ENCODE measurements around the gene FHL3. TPM values are rescaled to one million over a fixed set of nuclear protein-coding genes. Genes with fewer than 3 reads are reported as not detected.
"Not testable (repeated sequence)": the region's sequence is repeated elsewhere in the genome, so short reads cannot be mapped to it uniquely, and the experiment has no call there.

FHL3 gene
- total RNA-seq, 2 donors from 2014 or later, result 3.6 to 4.9 TPM

DNA sequence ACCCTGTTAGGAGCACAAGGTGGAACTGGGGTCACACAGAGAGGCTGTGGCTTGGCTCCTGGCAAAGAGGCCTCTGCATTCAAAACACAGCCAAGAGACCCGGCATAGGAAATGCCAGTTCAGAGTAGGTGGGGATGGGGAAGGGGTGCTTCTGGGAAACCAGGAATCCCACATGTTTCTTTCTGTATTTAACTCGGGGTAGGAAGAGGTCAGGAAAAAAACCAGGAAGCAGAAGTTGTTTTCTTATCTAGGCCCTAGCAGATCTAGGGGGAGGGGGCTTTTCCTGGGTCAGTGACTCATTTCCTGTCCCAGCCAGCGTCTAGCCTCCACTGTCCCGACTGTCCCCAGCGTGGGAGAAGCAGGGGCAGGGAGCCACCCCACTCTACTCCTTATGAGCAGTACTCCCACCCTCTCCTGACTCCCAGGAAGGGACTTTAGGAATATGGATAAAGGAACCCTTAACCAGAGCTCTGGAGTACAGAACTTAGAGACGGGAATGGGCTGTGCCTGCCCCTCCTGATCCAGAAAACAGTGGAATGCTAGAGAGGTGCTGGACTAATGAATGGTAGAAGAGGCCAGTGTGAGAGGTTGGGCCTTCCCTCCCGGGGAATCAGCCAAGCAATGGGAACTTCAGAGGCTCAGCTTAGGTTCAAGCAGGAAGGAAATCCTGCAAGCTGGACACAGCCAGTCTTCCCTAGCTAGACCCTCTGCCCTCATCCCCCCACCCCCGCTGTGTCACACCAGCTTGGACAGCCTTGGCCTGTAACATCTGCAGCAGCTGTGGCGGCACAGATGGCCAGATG is 5.7 kb downstream of the FHL3 start:
- peaks cover 20% of the 10 kb centered on the region for H3K4me1 Mint-ChIP-seq
- peaks cover 16% of the 10 kb centered on the region for H3K27me3 Mint-ChIP-seq
- H3K9me3 ChIP-seq (ENCODE audit: control insufficient read depth, low read length, poor library complexity, severe bottlenecking), result no peaks in the 10 kb centered on the region
- no peak for ATAC-seq
- no peak overlapping the region for H3K4me3 Mint-ChIP-seq
- no peak for DNase-seq
- H3K27ac Mint-ChIP-seq, result no peak overlapping the region
- peaks cover 6% of the 10 kb centered on the region for H3K36me3 Mint-ChIP-seq (ENCODE audit: low read depth)

DNA sequence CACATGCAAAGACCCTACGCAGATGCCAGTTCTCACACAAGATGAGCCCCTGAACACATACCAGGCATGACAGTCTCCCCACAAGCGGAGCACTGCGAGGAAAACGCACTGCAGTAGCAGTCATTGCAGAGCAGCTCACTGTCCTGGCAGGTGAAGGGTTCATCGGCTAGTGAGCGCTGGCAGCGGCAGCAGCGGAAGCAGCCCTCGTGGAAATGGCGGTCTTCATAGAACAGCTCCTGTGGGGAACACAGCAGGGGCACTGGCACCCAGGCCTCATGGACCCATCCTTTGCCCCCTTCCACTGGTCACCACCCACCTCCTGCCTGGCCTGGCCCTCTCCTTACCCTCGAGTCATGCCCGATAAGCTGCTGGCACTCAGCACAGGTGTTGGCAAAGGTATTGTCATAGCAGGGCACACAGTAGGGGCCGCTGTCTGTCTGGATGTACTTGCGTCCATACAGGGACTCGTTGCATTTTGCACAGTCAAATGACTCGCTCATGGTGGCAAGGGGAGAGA is 6.3 kb downstream of the FHL3 start:
- DNase-seq, result no peak
- no peaks in the 10 kb centered on the region for H3K9me3 ChIP-seq (ENCODE audit: control insufficient read depth, low read length, poor library complexity, severe bottlenecking)
- Mint-ChIP-seq H3K27me3 (peaks cover 9% of the 10 kb centered on the region), H3K27ac (peak overlapping the region; percentile 2), H3K4me3 (no peak overlapping the region), H3K36me3 (ENCODE audit: low read depth) (peaks cover 4% of the 10 kb centered on the region), H3K4me1 (peaks cover 17% of the 10 kb centered on the region)
- no peak for ATAC-seq

DNA sequence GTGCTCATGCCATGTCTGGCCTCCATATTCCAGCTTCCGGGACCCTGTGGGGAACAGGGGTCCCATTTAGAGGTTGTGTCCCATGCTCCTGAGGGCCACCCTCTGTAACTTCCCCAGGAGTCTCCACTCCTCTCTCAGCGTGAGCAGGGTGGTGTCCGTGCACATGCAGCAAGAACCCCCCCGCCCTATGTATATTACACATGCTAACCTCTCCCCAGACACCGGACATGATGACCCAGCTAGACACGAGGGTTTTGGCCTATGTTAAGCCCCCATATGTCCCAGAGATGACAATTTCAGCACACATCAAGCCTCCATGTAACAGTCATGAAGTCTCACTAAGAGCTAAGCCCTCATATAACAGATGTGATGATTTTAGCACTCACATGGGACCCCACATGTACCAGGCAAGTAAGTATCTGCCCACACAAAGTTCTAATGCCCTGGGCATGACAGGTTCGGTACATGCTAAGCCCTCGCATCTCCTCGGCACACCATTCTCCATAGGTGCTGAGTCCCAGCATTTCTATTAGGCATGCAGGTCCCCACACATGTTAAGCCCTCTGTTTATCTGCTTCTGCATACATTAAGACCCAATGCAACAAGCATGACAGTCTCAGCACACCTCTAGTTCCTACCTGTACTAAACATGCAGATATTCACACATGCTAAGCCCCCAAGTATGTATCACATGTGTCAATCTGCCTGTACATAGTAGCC is 7.1 kb downstream of the FHL3 start:
- H3K4me1 Mint-ChIP-seq, result peaks cover 17% of the 10 kb centered on the region
- ATAC-seq (no peak), DNase-seq (no peak)
- H3K36me3 Mint-ChIP-seq (ENCODE audit: low read depth), result peaks cover 4% of the 10 kb centered on the region
- peaks cover 4% of the 10 kb centered on the region for H3K27me3 Mint-ChIP-seq
- no peaks in the 10 kb centered on the region for H3K9me3 ChIP-seq (ENCODE audit: control insufficient read depth, low read length, poor library complexity, severe bottlenecking)
- no peak overlapping the region for H3K4me3 Mint-ChIP-seq
- H3K27ac Mint-ChIP-seq, result peak overlapping the region; percentile 2

DNA sequence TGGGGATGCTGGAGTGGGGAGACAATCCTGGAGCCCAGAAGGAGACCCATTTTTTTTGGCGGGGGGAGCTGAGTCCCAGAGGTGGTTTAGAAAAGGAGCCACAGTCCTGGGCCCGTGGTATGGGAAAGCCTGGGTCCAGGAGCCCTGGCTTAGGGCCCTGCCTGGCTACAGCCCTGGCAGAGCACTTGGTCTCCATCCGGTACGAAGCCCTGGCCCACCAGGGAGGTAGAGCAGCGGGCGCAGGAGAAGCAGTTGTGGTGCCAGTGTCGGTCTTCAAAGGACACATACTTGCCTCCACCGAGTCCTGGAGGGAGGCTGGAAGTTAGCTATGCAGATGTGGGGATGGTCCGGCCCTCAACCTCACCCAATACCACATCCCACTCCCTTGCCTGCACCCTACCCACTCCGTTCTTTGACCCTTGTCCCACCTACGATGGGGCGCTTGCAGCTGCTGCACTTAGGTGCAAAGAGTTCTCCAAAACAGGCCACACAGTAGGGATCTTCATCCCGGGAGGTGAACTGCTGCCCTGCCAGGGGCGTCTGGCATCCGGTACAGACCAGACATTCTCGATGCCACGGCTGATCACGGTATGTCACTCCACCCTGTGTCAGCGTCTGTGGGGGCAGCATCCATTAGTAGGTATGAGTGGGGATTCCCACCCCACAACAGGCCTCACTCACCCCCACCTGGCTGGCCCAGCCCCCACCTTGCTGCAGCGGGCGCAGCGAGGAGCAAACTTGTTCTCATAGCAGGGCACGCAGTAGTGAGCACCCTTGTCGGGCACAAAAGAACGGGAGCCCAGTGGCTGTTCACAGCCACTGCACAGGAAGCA is 7.8 kb downstream of the FHL3 start:
- DNase-seq (no peak), ATAC-seq (no peak)
- H3K4me3 Mint-ChIP-seq, result peak overlapping the region; percentile 31
- H3K27me3 Mint-ChIP-seq, result peaks cover 4% of the 10 kb centered on the region
- H3K4me1 Mint-ChIP-seq, result peaks cover 17% of the 10 kb centered on the region
- H3K27ac Mint-ChIP-seq, result peak overlapping the region; percentile 34
- no peaks in the 10 kb centered on the region for H3K9me3 ChIP-seq (ENCODE audit: control insufficient read depth, low read length, poor library complexity, severe bottlenecking)
- peaks cover 4% of the 10 kb centered on the region for H3K36me3 Mint-ChIP-seq (ENCODE audit: low read depth)

DNA sequence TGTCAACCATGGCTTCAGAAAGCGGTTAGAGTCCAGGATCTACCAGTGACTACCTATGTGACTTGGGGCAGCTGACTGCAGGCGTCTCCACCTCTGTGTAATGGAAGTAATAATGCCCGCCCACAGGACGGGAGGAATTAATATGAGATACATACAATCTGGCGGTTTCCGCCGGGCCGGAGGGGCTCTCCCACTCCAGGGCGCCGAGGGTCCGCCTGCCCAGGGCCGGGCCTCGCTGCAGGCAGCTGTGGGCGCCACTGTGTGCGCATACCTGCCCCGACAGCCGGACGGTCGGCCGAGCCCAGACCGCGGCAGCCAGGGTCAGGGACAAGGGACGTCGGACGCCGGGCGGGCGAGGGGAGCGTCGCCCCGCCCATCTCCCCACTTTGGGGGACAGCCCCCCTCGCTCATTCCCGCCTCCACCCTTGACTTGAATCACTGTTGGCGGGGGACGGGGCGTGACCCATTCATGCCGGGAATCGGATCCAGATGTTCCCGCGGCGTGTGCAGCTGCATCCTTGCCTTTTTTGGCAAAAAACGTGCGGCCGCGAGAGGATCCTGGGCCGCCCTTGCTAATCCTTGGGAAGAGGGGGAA is 9.5 kb downstream of the FHL3 start:
- no peak overlapping the region for H3K27ac Mint-ChIP-seq
- H3K4me3 Mint-ChIP-seq, result peak overlapping the region; percentile 82
- DNase-seq (no peak), ATAC-seq (peak; percentile 63)
- H3K36me3 Mint-ChIP-seq (ENCODE audit: low read depth), result peaks cover 4% of the 10 kb centered on the region
- peaks cover 4% of the 10 kb centered on the region for H3K27me3 Mint-ChIP-seq
- H3K4me1 Mint-ChIP-seq, result peaks cover 15% of the 10 kb centered on the region
- H3K9me3 ChIP-seq (ENCODE audit: control insufficient read depth, low read length, poor library complexity, severe bottlenecking), result no peaks in the 10 kb centered on the region

DNA sequence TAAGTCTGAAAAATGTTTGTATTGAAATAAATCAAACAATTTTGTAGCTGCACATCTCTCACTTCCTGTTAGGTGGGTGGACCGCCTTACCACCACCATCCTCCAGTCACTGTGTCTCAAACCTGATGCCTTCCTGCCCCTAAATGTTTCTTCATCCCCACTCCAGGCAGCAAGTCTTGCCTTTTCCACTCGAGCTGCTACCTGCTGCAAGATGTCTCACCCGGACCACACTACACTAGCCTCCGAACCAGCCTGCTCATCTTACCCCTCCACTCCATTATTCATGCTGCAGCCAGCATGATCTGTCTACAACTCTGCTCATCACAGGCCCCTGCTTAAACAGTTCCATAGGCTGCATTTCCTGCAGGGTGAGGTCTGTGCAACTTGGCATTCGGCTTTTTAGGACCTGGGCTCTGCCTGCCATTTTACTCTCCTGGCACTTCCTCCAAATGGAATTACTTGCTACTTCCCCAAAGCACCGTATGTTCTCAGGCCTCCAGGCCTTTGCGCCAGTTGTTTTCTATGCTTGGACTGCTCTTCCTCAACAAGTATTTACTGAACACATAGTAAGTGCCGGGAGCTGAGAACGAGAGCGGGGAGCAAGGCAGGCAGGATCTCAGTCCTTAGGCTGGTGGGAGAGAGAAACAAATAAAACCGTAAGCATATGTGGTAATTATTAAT is 10.3 kb downstream of the FHL3 start:
- peaks cover 5% of the 10 kb centered on the region for H3K36me3 Mint-ChIP-seq (ENCODE audit: low read depth)
- H3K4me1 Mint-ChIP-seq, result peaks cover 18% of the 10 kb centered on the region
- DNase-seq (no peak), ATAC-seq (peak; percentile 9)
- H3K27me3 Mint-ChIP-seq, result peaks cover 4% of the 10 kb centered on the region
- H3K9me3 ChIP-seq (ENCODE audit: control insufficient read depth, low read length, poor library complexity, severe bottlenecking), result no peaks in the 10 kb centered on the region
- no peak overlapping the region for H3K27ac Mint-ChIP-seq
- peak overlapping the region; percentile 82 for H3K4me3 Mint-ChIP-seq

DNA sequence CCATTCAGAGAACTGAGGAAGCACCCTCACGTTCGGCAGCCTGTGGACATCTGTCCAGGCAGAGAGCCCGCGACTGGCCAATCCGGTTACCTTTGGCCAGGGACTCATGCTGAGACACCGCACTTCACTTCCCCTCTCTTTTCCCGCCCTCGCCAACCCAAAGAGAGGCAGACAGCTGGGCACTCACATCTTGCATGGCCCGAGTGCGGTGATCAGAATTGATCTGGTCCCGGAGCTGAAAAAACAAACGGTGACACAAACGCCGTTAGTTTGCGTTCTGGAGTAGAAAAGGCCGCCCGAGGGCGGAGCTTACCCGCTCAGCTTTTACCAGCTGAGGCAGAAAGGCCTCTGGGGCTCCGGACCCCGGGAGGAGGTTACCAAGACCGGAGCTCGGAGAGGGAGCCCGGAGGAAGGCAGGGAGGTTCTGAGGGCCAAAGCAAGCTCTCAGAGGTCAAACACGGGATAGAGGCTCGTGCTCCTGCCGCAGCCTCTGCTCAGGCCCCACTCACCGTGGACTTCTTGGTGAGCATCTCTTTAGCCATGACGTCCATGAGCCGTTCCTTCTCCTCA is 15.9 kb downstream of the FHL3 start:
- ATAC-seq, result peak; percentile 49
- H3K27me3 Mint-ChIP-seq, result no peaks in the 10 kb centered on the region
- H3K4me3 Mint-ChIP-seq, result peak overlapping the region; percentile 99
- peak overlapping the region; percentile 94 for H3K27ac Mint-ChIP-seq
- H3K9me3 ChIP-seq (ENCODE audit: control insufficient read depth, low read length, poor library complexity, severe bottlenecking), result no peaks in the 10 kb centered on the region
- DNase-seq, result peak in 2 of 3 donors; percentile 23 to 24
- peaks cover 6% of the 10 kb centered on the region for H3K36me3 Mint-ChIP-seq (ENCODE audit: low read depth)
- peaks cover 12% of the 10 kb centered on the region for H3K4me1 Mint-ChIP-seq

DNA sequence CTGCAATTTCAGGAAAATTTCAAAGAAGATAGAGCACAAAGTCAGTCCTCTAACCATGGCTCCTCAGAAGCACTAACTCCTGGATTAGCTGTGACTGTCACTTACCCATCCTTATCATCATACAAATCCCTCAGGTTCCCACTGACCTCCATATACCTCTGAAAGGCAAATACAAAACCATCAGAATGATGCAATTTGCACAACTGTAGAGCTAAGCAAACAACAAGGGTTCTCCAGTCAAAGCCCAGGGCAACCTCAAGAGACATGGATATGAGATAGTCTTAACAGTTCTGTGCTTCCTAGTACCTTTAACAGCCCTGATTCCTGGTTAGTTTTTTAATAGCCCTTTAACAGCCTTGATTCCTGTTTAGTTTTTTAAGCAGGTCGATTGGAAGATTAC is 17.6 kb downstream of the FHL3 start:
- Mint-ChIP-seq H3K27ac (no peak overlapping the region), H3K27me3 (no peaks in the 10 kb centered on the region), H3K36me3 (ENCODE audit: low read depth) (peaks cover 6% of the 10 kb centered on the region), H3K4me1 (peaks cover 11% of the 10 kb centered on the region), H3K4me3 (peak overlapping the region; percentile 15)
- no peaks in the 10 kb centered on the region for H3K9me3 ChIP-seq (ENCODE audit: control insufficient read depth, low read length, poor library complexity, severe bottlenecking)
- ATAC-seq, result no peak
- DNase-seq, result no peak

DNA sequence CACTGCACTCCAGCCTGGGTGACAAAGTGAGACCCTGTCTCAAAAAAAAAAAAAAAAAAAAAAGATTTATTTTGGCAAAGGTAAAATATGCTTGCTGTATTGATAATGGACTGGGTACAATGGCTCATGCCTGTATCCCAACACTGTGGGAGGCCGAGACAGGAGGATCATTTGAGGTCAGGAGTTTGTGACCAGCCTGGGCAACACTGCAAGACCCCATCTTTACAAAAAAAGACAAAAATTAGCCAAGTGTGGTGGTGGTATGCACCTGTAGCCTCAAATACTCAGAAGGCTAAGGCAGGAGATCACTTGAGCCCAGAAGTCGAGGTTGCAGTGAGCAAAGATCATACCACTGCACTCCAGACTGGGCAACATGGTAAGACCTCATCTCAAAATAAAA is 21.8 kb downstream of the FHL3 start:
- peaks cover 4% of the 10 kb centered on the region for H3K4me1 Mint-ChIP-seq
- no peak overlapping the region for H3K4me3 Mint-ChIP-seq
- peaks cover 6% of the 10 kb centered on the region for H3K36me3 Mint-ChIP-seq (ENCODE audit: low read depth)
- no peaks in the 10 kb centered on the region for H3K27me3 Mint-ChIP-seq
- no peak overlapping the region for H3K27ac Mint-ChIP-seq
- no peaks in the 10 kb centered on the region for H3K9me3 ChIP-seq (ENCODE audit: control insufficient read depth, low read length, poor library complexity, severe bottlenecking)
- DNase-seq (no peak), ATAC-seq (no peak)

DNA sequence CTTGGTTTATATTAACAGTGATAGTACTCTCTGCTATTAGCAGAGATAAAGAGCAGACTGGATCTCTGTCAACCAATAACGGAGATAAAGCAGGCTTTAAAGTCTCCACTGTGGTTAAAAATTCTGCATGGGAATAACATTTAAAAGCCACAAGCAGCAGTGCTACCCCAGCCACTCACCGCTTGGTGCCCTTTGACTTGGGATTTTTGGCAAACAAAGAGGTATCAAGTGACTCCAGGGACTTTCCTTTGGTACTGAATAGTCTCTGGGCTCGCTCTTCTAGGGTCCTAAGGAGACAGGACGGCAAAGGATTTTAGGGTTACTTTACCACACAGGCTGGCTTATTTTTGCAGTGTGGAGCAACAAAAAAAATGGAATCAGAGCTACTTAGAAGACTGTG is 26.8 kb downstream of the FHL3 start:
- Mint-ChIP-seq H3K27me3 (no peaks in the 10 kb centered on the region), H3K36me3 (ENCODE audit: low read depth) (peaks cover 14% of the 10 kb centered on the region), H3K4me1 (peaks cover 2% of the 10 kb centered on the region), H3K4me3 (no peak overlapping the region), H3K27ac (no peak overlapping the region)
- DNase-seq (no peak), ATAC-seq (no peak)
- H3K9me3 ChIP-seq (ENCODE audit: control insufficient read depth, low read length, poor library complexity, severe bottlenecking), result no peaks in the 10 kb centered on the region

DNA sequence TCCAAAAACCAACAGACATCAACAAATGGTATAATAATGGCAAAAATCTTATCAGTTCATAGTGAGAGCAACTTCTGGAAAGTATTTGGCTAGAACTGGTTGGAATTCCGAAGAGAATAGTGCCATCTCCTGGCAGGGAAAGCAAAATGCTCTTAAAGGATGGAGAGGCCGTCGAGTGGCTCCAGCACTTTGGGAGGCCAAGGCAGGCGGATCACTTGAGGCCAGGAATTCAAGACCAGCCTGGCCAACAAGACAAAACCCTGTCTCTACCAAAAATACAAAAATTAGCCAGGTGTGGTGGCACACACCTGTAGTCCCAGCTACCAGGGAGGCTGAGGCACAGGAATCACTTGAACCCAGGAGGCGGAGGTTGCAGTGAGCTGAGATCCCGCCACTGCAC is 30.2 kb downstream of the FHL3 start:
- H3K27me3 Mint-ChIP-seq; H3K4me3 Mint-ChIP-seq; DNase-seq; ATAC-seq; H3K9me3 ChIP-seq (ENCODE audit: control insufficient read depth, low read length, poor library complexity, severe bottlenecking): not testable (repeated sequence)
- Mint-ChIP-seq H3K36me3 (ENCODE audit: low read depth) (peaks cover 19% of the 10 kb centered on the region), H3K27ac (peak overlapping the region; percentile 64), H3K4me1 (peaks cover 22% of the 10 kb centered on the region)

DNA sequence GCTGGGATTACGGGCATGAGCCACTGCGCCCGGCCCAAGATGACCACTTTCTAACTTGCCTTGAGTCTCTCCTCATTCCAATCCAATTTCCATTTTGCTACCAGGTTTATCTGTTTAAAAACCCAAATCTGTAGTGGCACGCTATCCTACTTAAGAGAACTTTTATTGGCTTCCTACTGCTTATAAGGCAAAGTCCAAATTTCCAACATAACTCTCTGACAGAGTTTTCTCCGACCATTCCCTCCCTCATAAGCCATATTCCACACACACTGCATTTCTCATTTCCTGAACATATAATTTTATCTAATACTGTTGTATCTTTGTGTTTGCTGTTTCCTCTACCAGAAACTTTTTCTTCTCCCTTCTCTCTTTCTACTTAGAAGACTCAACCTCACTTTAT is 30.7 kb downstream of the FHL3 start:
- DNase-seq (no peak), ATAC-seq (no peak)
- Mint-ChIP-seq H3K4me1 (peaks cover 22% of the 10 kb centered on the region), H3K27ac (peak overlapping the region; percentile 64), H3K36me3 (ENCODE audit: low read depth) (peaks cover 19% of the 10 kb centered on the region), H3K27me3 (no peaks in the 10 kb centered on the region), H3K4me3 (no peak overlapping the region)
- no peaks in the 10 kb centered on the region for H3K9me3 ChIP-seq (ENCODE audit: control insufficient read depth, low read length, poor library complexity, severe bottlenecking)
